ENCODE measurements around the gene CA9.

The CA9 gene

GRCh38 chr9:35667939-35668338, 5.8 kb upstream of the CA9 start:
- no peak for DNase-seq (ENCODE audit: low read depth, low spot score)
- no peak overlapping the region for H3K4me3 ChIP-seq (ENCODE audit: low read length)

- no peak for DNase-seq (ENCODE audit: low read depth, low spot score)
Observed at GRCh38 chr9:35669331-35670145, 4.2 kb upstream of the CA9 start.

DNA sequence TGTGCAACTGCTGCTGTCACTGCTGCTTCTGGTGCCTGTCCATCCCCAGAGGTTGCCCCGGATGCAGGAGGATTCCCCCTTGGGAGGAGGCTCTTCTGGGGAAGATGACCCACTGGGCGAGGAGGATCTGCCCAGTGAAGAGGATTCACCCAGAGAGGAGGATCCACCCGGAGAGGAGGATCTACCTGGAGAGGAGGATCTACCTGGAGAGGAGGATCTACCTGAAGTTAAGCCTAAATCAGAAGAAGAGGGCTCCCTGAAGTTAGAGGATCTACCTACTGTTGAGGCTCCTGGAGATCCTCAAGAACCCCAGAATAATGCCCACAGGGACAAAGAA, 265 bp downstream of the CA9 start:
- H3K4me3 ChIP-seq (ENCODE audit: low read length), result no peak overlapping the region
- DNase-seq (ENCODE audit: low read depth, low spot score), result no peak

More at GRCh38 chr9:35669331-35670145, 4.2 kb upstream of the CA9 start:
- no peak overlapping the region for H3K4me3 ChIP-seq (ENCODE audit: low read length)

DNA sequence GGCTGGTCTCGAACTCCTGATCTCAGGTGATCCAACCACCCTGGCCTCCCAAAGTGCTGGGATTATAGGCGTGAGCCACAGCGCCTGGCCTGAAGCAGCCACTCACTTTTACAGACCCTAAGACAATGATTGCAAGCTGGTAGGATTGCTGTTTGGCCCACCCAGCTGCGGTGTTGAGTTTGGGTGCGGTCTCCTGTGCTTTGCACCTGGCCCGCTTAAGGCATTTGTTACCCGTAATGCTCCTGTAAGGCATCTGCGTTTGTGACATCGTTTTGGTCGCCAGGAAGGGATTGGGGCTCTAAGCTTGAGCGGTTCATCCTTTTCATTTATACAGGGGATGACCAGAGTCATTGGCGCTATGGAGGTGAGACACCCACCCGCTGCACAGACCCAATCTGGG, 1.5 kb downstream of the CA9 start:
- DNase-seq (ENCODE audit: low read depth, low spot score), result no peak
- H3K4me3 ChIP-seq (ENCODE audit: low read length), result no peak overlapping the region

- DNase-seq (ENCODE audit: low read depth, low spot score), result no peak
- no peak overlapping the region for H3K4me3 ChIP-seq (ENCODE audit: low read length)
Observed at GRCh38 chr9:35675732-35676392, 2.1 kb downstream of the CA9 start.

- no peak overlapping the region for H3K4me3 ChIP-seq (ENCODE audit: low read length)
- DNase-seq (ENCODE audit: low read depth, low spot score), result no peak
Observed at GRCh38 chr9:35679091-35679490, 5.4 kb downstream of the CA9 start.

GRCh38 chr9:35679766-35680330, 6.1 kb downstream of the CA9 start:
- no peak overlapping the region for H3K4me3 ChIP-seq (ENCODE audit: low read length)
- no peak for DNase-seq (ENCODE audit: low read depth, low spot score)

- H3K4me3 ChIP-seq (ENCODE audit: low read length), result no peak overlapping the region
- DNase-seq (ENCODE audit: low read depth, low spot score), result no peak
Observed at GRCh38 chr9:35680331-35681105, 6.8 kb downstream of the CA9 start.

- no peak for DNase-seq (ENCODE audit: low read depth, low spot score)
- H3K4me3 ChIP-seq (ENCODE audit: low read length), result no peak overlapping the region
Observed at GRCh38 chr9:35681341-35682002, 7.7 kb downstream of the CA9 start.

- no peak for DNase-seq (ENCODE audit: low read depth, low spot score)
- no peak overlapping the region for H3K4me3 ChIP-seq (ENCODE audit: low read length)
Observed at GRCh38 chr9:35682051-35682450, 8.3 kb downstream of the CA9 start.

DNA sequence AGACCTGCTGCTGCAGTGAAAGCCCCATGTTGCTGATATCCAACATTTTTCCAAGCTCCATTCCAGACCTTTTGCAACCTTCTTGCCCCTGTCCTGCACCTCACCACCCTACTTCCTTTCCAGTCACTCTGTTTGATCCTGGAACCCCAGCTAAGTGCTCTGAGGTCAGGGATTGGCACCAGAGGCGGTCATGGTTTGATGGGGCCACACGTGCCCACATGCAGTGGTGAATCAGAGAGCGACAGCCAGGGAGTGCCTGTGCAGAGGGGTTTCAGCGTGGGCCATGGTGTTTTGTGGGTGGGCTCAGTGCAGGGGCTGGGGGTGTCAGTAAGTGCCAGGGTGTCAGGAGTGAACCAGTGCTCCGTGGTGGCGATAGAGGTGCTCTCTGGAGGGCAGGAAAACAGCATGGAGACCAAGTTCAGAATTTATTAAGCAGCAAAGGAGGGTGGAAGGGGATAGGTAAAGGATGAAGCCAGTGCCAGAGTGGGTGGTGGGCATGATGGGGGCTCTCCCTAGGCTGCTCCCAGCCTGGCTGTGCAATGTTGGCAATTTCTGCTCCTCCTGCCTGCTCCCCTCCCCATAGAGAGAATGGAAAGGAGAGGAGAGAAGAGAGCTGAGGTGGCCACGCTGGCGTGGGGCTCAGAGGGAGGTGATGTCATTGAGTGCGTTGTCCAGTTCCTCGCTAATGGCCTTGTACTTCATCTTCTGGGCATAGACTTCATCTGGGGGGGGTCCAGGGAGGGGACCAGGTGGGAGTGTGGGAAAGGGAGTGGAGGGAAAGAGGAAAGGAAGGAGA, 9.0 kb downstream of the CA9 start:
- DNase-seq (ENCODE audit: low read depth, low spot score), result no peak
- no peak overlapping the region for H3K4me3 ChIP-seq (ENCODE audit: low read length)

DNA sequence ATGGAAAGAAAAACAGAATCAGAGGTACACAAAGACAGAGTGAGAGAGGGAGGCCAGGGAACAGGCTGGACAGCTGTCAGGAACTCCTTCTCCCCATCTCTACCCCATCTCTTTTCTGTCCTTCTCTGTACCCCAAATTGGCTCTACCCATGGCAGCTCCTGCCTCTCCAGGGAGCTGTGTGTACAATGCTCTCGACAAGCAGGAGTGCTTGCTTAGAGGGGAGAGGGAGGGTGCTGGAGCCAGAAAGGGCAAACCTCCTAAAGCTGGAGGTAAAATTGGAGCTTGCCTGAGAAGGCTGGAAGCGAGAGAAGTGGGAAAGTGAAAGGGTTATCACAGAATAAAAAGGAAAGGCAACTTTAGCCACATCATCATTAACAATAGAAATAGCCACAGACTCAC, 9.6 kb downstream of the CA9 start:
- no peak for DNase-seq (ENCODE audit: low read depth, low spot score)
- no peak overlapping the region for H3K4me3 ChIP-seq (ENCODE audit: low read length)

GRCh38 chr9:35684921-35685320, 11.2 kb downstream of the CA9 start:
- no peak overlapping the region for H3K4me3 ChIP-seq (ENCODE audit: low read length)
- DNase-seq (ENCODE audit: low read depth, low spot score), result no peak

DNA sequence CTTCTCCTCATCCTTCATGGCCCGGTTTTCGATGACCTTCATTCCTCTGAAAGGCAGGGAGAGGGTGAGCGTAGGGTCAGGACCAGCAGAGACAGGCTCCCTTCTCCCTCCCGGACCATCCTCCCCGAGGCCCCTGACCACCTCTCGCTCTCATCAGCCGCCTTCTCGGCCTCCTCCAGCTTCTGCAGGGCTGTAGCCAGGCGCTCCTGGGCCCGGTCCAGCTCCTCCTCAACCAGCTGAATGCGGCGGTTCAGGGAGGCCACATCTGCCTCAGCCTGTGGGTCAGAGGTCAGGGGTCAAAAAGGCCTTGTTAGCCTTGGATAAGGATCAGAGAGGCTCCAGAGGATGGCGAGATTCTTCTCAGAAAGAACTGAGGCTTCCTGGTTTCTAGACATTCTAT, 11.8 kb downstream of the CA9 start:
- no peak overlapping the region for H3K4me3 ChIP-seq (ENCODE audit: low read length)
- DNase-seq (ENCODE audit: low read depth, low spot score), result no peak

GRCh38 chr9:35686222-35687203, 12.8 kb downstream of the CA9 start:
- H3K4me3 ChIP-seq (ENCODE audit: low read length), result no peak overlapping the region
- no peak for DNase-seq (ENCODE audit: low read depth, low spot score)

DNA sequence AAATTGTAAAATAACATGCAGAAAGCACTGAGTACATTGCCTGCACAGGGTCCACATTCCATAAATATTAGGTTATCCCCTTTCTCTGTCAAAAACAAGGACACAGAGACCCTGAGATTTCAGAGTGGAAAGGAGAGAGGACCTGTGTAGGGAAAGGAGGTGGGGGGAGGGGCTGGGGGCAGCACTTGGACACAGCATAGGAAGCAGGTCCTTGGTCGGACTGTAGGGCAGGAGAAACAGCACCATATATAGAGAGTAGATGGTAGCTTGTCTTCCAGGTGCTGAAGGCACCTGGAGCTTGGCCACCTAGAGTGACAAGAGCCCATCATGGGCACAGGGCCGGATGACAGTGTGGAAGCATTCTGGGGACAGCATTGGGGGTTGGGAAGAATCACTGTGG, 13.6 kb downstream of the CA9 start:
- no peak for DNase-seq (ENCODE audit: low read depth, low spot score)
- H3K4me3 ChIP-seq (ENCODE audit: low read length), result no peak overlapping the region

GRCh38 chr9:35687972-35688557, 14.3 kb downstream of the CA9 start:
- no peak for DNase-seq (ENCODE audit: low read depth, low spot score)
- H3K4me3 ChIP-seq (ENCODE audit: low read length), result no peak overlapping the region

Measured in Jurkat, Clone E6-1 (cell line).